Stimulated activated CD4-positive, alpha-beta T cell treated with anti-CD3 and anti-CD28 coated beads, Interleukin-15, amount 100 ng/mL, for 24 hours (primary cell): ENCODE data around the gene SUCO.
"Not testable (repeated sequence)": the region's sequence is repeated elsewhere in the genome, so short reads cannot be mapped to it uniquely, and the experiment has no call there.

Experiments
- DNase-seq: peaks from one replicate; pipeline ENCODE4 v3.0.0-alpha.2; 2020

The SUCO gene

DNA sequence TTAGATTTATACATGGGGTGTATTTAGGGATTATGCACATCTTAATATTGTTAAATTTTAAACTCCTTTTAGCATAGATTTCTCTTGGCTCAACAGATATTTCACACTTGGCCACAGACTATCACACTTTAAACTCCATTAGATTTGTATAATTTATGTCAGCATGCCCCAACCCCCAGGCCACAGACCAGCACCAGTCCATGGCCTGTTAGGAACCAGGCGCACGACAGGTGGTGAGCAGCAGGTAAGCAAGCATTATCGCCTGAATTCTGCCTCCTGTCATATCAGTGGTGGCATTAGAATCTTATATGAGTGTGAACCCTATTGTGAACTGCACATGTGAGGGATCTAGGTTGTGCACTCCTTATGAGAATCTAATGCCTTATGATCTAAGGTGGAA, 34.8 kb downstream of the SUCO start:
- DNase-seq = no peak

DNA sequence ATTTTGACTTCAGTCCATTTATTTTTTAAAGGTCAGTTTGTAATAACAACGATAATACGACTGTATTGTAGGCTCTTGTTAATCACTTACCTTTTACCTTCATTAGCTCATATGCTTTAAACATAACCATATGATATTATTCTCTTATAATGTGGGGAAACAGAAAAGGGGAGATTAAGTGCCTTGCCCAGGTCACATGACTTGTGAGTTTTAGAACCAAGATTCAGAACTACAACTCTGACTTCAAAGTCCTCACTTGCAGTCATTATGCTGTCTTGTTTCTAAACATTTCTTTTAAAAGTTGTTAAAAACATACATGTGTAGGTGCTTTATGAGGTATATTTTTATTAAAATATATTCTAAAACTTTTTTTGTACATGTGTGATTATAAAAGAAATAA, 41.1 kb downstream of the SUCO start:
- no peak for DNase-seq

DNA sequence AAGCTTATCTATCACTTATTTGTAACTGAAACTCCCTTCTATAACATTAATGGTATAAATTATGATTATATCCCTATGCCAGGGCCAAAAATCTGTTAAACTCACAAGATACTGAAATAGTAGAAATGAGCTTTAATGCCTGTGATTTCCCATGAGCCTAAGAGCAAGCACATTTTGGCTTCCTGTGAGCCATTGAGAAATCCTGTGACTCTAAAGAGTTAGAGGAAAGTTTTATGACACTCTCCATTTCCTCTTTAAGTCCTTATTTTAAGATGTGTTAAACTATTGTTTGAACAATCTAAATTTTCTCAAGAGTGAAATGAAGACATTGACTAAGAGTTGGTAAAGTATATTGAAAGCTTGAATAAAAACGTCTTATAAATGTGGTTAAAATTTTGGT, 45.6 kb downstream of the SUCO start:
- DNase-seq = no peak

DNA sequence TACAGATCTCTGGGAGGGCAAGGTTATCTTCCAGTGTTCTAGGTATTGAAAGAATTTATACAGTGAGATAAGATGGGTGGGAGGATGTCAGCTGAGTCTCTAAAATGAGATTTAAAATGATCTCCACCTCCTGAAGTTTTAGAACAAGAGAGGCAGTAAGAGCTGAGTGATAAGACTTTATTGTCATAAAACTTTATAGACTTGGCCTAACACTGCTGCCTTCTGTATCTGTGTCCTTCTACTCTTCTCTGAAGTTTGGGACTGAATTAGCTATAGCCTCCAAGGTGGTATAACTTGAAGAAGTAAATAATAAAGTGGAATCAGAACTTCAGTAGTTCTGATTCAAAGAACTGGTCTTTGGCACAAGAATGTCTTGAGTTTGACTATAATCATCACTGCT, 48.3 kb downstream of the SUCO start:
- no peak for DNase-seq

DNA sequence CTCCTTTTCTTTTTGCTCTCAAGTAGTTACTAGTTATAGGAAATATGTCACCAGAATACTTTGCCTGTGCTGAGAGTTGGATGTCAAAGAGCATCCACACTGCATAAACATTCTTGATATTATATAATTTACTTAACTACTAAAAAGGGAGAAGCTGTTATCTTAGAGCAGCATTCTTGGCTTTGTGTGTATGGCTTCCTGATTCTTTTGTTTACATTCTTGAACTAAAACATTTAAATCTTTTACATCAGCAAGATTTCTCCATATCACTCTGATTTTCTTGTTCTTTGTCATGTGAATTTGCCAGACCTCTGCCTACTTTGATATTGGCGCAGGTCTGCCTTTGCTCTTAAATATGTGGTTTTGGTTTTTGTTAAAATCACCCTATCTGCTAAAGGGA, 48.8 kb downstream of the SUCO start:
- no peak for DNase-seq

DNA sequence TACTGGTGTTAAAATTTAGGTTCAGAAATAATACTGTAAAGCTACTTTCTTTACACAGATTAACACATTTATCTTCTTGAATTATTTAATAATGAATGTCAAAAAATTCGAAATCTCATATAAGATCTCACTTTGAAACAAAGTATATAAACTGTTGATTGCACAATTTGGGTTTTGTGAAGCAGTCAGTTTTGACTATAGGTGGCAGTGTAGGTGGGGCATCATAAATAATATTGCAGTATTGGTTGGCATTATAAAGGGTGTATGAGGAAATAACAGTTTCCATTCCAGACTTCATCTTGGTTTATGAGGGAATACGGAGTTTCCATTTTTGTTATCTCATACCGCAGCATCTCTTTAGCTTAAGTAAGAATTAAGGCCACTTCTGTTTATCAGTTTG, 49.9 kb downstream of the SUCO start:
- DNase-seq = no peak

DNA sequence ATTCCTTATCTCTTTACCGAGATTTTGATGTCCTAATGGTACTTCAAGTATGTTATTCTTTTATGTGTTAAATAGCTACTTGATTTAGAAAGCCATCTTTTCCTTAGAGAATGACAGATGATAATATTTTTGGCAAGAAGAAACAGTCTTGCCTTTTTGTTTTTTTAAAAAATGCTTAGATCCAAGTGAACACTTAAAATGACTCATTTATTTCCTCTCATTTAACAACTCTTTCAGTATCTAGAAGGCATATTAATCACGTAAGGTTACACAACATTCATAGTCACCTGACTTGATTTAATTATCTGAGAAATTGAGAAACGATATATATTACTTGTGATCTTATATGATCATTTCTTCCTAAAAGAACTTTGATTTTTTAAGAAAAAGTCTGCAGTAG, 52.4 kb downstream of the SUCO start:
- DNase-seq = no peak

DNA sequence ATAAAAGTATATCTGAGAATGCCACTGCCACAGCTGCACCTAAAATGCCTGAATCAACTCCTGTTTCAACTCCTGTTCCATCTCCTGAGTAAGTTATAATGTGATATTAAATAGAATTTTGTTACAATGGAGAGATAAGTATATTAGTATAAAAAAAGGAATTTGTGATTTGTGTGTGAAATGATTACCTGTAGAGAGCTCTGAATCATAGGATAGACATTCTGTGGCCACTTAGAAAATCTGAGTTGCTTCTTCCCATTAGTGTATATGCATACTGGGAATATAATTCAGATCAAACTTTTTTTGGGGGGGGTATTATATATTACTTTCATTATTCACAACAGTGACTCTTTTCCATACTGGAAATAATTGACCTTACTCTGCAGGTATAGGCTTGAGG, 52.9 kb downstream of the SUCO start:
- DNase-seq = no peak

DNA sequence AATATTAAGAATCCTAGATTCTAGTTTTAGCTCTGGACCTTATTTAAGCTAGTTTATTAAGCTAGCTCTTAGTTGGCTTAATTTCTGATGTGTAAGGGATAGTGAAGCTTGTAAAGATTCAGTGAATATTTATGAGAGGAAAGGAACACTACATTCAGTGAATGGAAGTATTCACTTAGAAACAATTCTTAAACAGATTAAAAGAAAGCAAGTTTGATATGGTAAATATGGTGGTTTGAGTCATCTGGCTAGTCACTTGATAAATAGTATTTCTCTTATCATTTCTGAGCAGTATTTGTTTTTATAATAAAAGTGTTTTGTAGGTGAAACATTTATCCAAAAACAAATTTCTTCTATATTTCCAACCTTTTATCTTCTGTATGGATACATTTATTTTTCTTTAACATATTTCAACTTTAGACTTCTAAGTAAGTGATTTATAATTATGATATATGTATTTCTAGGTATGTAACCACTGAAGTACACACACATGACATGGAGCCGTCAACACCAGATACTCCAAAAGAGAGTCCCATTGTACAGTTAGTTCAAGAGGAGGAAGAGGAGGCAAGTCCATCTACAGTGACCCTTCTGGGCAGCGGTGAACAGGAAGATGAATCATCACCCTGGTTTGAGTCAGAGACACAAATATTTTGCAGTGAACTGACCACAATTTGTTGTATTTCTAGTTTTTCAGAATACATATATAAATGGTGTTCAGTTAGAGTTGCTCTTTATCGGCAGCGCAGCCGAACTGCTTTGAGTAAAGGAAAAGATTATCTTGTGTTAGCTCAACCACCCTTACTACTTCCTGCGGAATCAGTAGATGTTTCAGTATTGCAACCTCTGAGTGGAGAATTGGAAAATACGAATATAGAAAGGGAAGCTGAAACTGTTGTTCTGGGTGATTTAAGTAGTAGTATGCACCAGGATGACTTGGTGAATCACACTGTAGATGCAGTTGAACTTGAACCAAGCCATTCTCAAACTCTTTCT, 55.6 kb downstream of the SUCO start:
- DNase-seq = peak; percentile 39

DNA sequence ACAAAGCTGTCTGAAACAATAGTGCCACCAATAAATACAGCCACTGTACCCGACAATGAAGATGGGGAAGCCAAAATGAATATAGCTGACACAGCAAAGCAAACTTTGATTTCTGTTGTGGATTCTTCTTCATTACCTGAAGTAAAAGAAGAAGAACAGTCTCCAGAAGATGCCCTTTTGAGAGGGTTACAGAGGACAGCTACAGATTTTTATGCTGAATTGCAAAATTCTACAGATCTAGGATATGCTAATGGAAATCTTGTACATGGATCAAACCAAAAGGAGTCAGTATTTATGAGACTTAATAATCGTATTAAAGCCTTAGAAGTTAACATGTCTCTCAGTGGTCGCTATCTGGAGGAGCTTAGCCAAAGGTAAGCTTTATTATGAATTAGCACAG, 56.6 kb downstream of the SUCO start:
- DNase-seq = no peak

DNA sequence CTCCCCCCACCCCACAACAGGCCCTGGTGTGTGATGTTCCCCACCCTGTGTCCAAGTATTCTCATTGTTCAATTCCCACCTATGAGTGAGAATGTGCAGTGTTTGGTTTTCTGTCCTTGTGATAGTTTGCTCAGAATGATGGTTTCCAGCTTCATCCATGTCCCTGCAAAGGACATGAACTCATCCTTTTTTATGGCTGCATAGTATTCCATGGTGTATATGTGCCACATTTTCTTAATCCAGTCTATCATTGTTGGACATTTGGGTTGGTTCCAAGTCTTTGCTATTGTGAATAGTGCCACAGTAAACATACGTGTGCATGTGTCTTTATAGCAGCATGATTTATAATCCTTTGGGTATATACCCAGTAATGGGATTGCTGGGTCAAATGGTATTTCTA, 58.5 kb downstream of the SUCO start:
- DNase-seq = not testable (repeated sequence)

DNA sequence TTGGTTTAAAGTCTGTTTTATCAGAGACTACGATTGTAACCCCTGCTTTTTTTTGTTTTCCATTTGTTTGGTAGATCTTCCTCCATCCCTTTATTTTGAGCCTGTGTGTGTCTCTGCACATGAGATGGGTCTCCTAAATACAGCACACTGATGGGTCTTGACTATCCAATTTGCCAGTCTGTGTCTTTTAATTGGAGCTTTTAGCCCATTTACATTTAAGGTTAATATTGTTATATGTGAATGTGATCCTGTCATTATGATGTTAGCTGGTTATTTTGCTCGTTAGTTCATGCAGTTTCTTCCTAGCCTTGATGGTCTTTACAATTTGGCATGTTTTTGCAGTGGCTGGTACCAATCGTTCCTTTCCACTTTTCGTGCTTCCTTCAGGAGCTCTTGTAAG, 62.1 kb downstream of the SUCO start:
- DNase-seq = not testable (repeated sequence)

DNA sequence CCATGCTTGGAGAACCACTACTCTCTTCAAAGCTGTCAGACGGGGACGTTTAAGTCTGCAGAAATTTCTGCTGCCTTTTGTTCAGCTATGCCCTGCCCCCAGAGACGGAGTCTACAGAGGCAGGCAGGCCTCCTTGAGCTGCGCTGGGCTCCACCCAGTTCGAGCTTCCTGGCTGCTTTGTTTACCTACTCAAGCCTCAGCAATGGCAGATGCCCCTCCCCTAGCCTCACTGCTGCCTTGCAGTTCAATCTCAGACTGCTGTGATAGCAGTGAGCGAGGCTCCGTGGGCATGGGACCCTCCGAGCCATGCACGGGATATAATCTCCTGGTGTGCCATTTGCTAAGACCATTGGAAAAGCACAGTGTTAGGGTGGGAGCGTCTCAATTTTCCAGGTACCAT, 63.8 kb downstream of the SUCO start:
- not testable (repeated sequence) for DNase-seq

DNA sequence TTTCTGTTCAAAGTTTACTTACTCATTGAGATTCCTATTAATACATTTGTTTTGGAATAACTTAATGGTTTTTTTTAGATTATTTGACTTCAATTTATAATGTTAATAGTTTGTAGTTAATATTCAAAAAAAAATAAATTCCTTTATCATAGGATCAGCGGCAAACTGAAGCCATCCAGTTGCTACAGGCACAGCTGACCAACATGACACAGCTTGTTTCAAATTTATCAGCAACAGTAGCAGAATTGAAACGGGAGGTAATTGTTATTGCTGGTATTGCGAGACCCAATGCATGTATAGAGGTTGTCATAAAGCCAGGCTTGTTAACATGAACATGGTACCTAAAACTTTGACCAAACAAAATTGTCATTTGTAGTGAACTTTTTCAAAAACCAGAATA, 67.0 kb downstream of the SUCO start:
- no peak for DNase-seq

DNA sequence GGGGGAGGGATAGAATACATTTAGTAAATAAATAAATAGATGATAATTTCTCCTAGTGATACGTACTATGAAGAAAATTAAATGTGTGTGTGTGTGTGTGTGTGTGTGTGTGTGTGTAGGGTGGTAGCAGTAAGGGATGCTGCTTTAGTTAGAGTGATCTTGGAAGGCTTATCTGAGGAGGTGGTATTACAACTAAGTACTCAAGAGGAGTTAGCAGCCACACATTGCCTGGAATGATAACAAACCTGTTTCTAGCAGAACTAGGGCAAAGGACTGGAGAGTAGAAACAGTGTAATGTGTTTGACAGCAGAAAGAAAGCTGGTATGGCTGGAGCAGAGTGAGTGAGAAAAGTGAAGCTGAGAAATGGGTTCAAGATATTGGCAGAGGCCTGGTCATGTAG, 67.7 kb downstream of the SUCO start:
- DNase-seq = no peak

DNA sequence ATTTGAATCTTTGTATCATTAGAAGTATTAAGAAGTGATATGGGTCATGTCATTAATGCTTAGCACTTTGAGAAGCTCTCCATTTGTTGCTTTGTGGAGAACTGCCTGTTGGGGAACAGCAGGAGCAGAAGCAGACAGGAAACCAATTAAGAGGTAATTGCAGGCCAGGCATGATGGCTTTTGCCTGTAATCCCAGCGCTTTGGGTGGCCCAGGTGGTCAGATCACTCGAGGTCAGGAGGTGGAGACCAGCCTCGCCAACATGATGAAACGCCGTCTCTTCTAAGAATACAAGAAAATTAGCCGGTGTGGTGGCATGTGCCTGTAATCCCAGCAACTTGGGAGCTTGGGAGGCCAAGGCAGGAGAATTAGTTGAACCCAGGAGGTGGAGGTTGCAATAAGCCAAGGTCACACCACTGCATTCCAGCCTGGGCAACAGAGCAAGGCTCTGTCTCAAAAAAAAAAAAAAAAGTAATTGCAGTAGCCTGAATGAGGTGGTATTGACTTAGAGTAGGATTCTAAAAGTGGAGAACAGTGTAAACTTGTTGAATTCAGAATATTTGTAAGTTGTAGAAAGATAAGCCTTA, 68.2 kb downstream of the SUCO start:
- no peak for DNase-seq

DNA sequence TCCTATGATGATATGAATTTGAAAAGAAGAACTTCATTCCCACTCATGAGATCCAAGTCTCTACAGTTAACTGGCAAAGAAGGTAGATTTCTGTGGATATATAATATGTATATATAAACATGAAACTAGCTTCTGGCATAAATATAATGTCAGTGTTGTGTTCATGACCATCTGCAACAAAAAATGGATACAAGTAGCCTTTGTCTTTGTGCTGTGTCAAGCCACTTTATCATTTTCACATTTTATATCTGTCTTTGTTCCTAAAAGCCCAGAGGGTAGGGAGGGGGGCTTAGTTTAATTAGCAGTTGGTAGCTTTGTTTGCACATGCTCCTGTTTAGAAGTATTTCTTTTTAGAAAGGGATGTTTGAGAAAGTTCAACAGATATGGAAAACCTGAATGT, 69.8 kb downstream of the SUCO start:
- DNase-seq = no peak

DNA sequence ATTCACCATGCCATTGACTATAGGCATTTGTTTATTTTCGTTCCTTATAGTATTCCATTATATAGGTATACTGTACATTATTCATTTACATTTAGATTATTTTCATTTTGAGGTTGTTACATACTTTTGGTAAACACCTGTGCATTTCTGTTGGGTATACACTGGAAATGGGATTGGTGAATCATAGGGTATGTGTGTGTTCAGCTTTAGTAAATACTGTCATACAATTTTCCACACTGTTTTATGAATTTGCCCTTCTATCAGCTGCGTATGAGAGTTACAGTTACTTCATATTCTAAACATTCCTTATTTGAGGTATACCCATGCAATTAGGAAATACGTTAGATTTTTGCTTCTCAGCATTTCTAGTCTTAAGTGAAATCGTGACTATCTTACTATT, 70.9 kb downstream of the SUCO start:
- DNase-seq = no peak

DNA sequence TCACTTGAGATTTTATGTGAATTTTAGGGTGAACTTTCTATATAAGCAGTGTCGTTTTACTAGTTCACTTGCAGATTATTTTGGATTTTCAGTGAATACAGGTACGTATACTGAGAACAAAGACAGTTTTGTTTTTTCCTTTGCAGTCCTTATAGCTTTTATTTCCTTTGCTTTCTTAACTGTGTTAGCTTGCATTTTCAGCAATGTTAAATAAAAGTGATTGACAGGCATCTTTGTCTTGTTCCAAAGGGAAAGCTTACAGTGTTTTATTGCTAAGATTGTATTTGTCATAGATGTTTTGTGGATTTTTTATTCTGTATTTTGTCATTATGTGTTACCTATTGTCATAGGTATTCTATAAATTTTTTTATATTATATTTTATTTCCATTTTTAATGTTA, 72.7 kb downstream of the SUCO start:
- DNase-seq = no peak

DNA sequence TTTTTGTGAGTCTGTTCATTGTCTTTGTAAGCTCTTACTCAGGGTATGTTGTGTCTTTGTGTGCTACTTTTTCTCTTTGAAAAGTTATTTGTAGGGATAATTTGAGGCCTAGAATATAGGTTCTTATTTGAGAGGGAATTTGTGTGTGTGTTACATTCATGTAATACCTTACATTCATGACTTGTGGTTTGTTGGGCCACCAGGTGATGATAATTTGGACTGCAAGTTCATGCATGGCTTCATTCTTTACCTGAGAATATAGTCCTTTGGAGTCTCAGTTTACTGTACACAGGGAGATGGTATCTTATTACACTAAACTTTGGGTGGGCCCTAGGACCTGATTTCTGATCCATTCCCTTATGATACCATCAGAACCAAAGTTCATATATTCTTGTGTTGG, 74.2 kb downstream of the SUCO start:
- no peak for DNase-seq

DNA sequence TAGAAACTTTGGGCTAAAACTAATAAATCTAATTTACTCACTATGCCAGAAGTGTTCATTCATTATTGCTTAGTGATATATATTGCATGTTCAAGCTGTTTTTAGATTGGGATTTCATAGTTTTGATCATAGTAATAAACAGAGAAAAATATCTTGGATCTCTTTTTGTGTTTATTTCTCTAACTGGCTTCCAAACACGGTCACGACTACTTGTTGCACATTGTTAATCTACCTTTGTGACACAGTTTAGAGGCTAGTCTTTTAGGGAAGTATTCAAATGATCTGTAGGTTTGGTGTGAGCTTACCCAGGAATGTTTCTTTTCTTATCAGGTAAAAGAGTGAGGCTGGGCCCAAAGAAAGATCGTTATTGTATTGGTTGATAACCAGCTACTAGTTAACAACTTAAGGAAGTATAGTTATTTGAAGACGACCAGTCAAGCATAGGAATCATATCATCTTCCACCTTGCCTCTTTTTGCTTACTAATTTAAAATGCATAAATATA, 75.2 kb downstream of the SUCO start:
- no peak for DNase-seq

DNA sequence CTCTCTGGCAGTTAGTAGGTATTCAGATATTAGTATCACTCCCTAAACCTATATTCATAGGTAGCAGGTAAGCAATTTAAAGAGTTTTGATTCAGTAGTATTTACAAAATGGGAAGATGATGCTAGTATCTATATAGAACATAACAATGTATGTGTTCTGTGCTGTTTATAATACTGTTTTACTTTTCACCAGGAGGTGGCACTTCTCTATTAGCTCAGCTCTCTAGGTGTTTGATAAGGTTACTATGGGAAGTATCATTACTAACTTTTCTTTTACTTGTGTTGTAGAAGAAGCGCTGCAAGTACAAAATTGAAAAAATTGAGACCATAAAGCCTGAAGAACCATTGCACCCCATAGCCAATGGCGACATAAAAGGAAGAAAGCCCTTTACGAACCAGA, 76.6 kb downstream of the SUCO start:
- DNase-seq = no peak

DNA sequence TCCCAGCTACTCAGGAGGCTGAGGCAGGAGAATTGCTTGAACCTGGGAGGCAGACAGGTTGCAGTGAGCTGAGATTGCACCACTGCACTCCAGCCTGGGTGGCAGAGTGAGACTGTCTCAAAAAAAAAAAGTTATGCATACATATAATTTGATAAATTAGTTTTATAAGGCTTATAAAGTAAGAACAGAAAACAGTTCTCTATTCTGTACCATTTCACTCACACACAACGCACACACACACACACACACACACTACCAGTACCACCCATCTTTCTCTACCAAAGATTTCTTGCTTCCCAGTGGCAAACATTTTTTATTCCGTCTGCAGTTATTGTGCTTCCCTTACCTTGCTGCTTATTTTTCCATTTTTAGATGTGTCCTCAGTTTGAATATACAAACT, 79.5 kb downstream of the SUCO start:
- no peak for DNase-seq

DNA sequence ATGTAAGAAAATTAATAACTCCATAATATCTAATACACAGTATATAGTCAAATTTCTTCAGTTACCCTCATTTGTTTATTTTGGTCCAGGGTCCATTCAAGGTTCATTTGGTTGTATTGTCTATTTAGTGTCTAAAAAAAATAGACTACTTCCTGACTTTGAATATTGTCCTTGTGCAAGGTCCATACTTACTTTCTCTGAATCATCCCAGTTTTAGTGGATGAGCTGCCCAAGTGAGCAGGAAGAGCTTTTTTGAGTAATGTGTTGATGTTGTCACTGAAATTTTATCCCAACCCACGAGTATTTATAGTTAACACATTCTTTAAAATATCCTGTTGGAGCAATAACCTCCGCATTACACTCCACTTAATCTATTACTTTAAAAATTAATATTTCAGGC, 80.3 kb downstream of the SUCO start:
- no peak for DNase-seq

DNA sequence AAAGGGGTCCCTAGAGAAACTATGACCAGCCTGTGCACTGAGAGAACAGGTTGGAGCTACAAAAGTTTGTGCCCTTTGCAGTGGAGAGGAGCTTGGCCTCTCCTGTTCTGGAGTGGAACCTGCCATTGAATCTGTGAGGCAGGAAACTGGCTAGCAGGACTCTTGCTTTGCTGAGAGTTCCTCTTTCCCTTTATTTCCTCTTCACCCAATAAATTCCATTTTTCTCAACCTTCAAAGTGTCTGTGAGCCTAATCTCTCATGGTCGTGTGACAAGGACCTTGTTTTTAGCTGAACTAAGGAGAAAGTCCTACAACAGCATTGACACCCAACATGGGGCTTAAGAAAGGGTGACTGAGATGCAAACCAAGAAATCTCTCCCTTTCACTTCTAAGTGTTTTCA, 83.2 kb downstream of the SUCO start:
- DNase-seq = no peak
